Chondrocyte (in vitro differentiated cells): ENCODE results near the gene CLEC19A. TPM values are rescaled to one million over a fixed set of nuclear protein-coding genes. Genes with fewer than 3 reads are reported as not detected.

ENCODE experiments used
- DNase-seq: peaks from one replicate; pipeline ENCODE4 v3.0.0; 2021; ENCODE audit warnings: mixed read lengths, low spot score
- H3K27ac Mint-ChIP-seq: one replicate; pipeline ENCODE4 v1.8.0; 2021; ENCODE audit warnings: mild to moderate bottlenecking, moderate library complexity, mixed read lengths; ENCODE audit not compliant: unreplicated experiment
- H3K27me3 Mint-ChIP-seq: 2 replicates; pipeline ENCODE4 v1.8.0; 2021; ENCODE audit warnings: low read depth, mixed read lengths
- H3K36me3 Mint-ChIP-seq: 2 replicates; pipeline ENCODE4 v1.8.0; 2021; ENCODE audit warnings: low read depth, mixed read lengths
- H3K4me1 Mint-ChIP-seq: 2 replicates; pipeline ENCODE4 v1.8.0; 2021; ENCODE audit warnings: low read depth, mild to moderate bottlenecking, mixed read lengths
- H3K4me3 Mint-ChIP-seq: one replicate; pipeline ENCODE4 v1.8.0; 2021; ENCODE audit warnings: mild to moderate bottlenecking, moderate library complexity, mixed read lengths; ENCODE audit not compliant: unreplicated experiment
- H3K9me3 Mint-ChIP-seq: 2 replicates; pipeline ENCODE4 v1.8.0; 2021; ENCODE audit warnings: low read depth, mixed read lengths
- CTCF ChIP-seq: fragments of 200-600 bp; sonication (generic); IDR thresholded peaks from 2 replicates; pipeline ENCODE4 v1.5.0; 2021; ENCODE audit warnings: antibody characterized with exemption, mild to moderate bottlenecking, moderate library complexity
- total RNA-seq: library from RNA; stranded (reverse); gene quantifications from 3 replicates; pipeline ENCODE4 v1.2.1, GENCODE V29; 2021

Gene CLEC19A
- total RNA-seq, 1 donor from 2014 or later: not detected

- H3K36me3 Mint-ChIP-seq: no peaks in the 10 kb centered on the region
- TF ChIP-seq CTCF: no peak
- no peaks in the 10 kb centered on the region for H3K4me1 Mint-ChIP-seq
- peaks cover 2% of the 10 kb centered on the region for H3K27me3 Mint-ChIP-seq
- no peaks in the 10 kb centered on the region for H3K9me3 Mint-ChIP-seq
- DNase-seq: no peak
- no peak overlapping the region for H3K27ac Mint-ChIP-seq
- no peak overlapping the region for H3K4me3 Mint-ChIP-seq
Observed at GRCh38 chr16:19305443-19305842, 19.9 kb downstream of the CLEC19A start.

GRCh38 chr16:19307587-19308241, 22.2 kb downstream of the CLEC19A start:
- H3K9me3 Mint-ChIP-seq: no peaks in the 10 kb centered on the region
- H3K36me3 Mint-ChIP-seq: no peaks in the 10 kb centered on the region
- H3K27ac Mint-ChIP-seq: no peak overlapping the region
- DNase-seq: no peak
- H3K4me1 Mint-ChIP-seq: no peaks in the 10 kb centered on the region
- no peak overlapping the region for H3K4me3 Mint-ChIP-seq
- peaks cover 3% of the 10 kb centered on the region for H3K27me3 Mint-ChIP-seq
- TF ChIP-seq CTCF: no peak

GRCh38 chr16:19308392-19308791, 22.9 kb downstream of the CLEC19A start:
- H3K9me3 Mint-ChIP-seq: no peaks in the 10 kb centered on the region
- no peak for TF ChIP-seq CTCF
- H3K4me3 Mint-ChIP-seq: no peak overlapping the region
- H3K4me1 Mint-ChIP-seq: no peaks in the 10 kb centered on the region
- H3K27me3 Mint-ChIP-seq: peaks cover 4% of the 10 kb centered on the region
- H3K27ac Mint-ChIP-seq: no peak overlapping the region
- no peak for DNase-seq
- no peaks in the 10 kb centered on the region for H3K36me3 Mint-ChIP-seq

- peaks cover 6% of the 10 kb centered on the region for H3K27me3 Mint-ChIP-seq
- no peaks in the 10 kb centered on the region for H3K36me3 Mint-ChIP-seq
- H3K27ac Mint-ChIP-seq: no peak overlapping the region
- TF ChIP-seq CTCF: no peak
- H3K9me3 Mint-ChIP-seq: no peaks in the 10 kb centered on the region
- no peaks in the 10 kb centered on the region for H3K4me1 Mint-ChIP-seq
- H3K4me3 Mint-ChIP-seq: no peak overlapping the region
- no peak for DNase-seq
Observed at GRCh38 chr16:19309178-19309577, 23.6 kb downstream of the CLEC19A start.

GRCh38 chr16:19314718-19315425, 29.3 kb downstream of the CLEC19A start:
- no peak for TF ChIP-seq CTCF
- Mint-ChIP-seq H3K4me3 (no peak overlapping the region), H3K36me3 (no peaks in the 10 kb centered on the region), H3K4me1 (no peaks in the 10 kb centered on the region), H3K27me3 (peaks cover 4% of the 10 kb centered on the region), H3K27ac (no peak overlapping the region), H3K9me3 (no peaks in the 10 kb centered on the region)
- DNase-seq: no peak
